Astrocyte of the cerebellum (primary cell): ENCODE data around the gene CLEC11A.
"Not testable (repeated sequence)": the region's sequence is repeated elsewhere in the genome, so short reads cannot be mapped to it uniquely, and the experiment has no call there.

Experiments
- DNase-seq: peaks from one replicate; pipeline ENCODE4 v3.0.0-alpha.2; 2011; ENCODE audit warnings: low read depth
- H3K4me3 ChIP-seq: 2 replicates; pipeline ENCODE4 v1.5.1; 2011; ENCODE audit warnings: mild to moderate bottlenecking, low read depth, low read length, moderate library complexity
- in situ Hi-C: cut with HindIII; loops from 2 replicates; pipeline ENCODE4 v1.10.0; 2017; ENCODE audit warnings: low sequenced_read_pairs
- TF ChIP-seq, protein P1 (sequence below): IDR thresholded peaks from 2 replicates; pipeline ENCODE4 v1.5.1; 2012; ENCODE audit warnings: low read length, low read depth, moderate library complexity, mild to moderate bottlenecking; ENCODE audit errors: missing control alignments

Gene CLEC11A

DNA sequence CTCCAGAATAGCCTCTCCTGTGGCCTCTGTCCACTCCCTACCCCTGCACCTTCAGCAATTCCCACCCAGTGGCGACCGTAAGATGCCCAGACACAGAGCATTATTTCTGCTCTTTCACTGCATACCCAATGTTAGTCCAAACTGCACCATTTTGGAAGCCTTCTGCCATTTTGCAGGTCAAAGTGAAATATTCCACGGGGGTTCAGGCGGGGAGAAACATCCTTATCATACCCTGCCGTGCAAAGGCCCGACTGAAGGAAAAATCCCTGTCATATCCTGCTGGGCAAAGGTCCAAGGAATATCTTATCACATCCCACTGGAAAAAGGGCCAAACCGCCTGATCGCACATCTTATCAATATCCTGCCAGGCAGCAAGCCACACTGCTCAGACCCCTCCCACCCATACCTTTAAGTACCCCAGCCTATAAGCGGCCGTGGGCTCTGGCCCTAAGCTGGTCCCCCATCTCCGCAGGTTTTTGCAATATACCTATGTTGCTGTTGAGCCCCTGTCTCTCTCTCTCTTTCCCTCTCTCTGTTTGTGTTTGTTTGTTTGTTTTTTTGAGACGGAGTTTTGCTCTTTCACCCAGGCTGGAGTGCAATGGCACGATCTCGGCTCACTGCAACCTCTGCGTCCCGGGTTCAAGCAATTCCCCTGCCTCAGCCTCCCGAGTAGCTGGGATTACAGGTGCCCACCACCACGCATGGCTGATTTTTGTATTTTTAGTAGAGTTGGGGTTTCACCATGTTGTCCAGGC is 18.2 kb downstream of the CLEC11A start:
- no peak for DNase-seq
- TF ChIP-seq, protein P1, sequence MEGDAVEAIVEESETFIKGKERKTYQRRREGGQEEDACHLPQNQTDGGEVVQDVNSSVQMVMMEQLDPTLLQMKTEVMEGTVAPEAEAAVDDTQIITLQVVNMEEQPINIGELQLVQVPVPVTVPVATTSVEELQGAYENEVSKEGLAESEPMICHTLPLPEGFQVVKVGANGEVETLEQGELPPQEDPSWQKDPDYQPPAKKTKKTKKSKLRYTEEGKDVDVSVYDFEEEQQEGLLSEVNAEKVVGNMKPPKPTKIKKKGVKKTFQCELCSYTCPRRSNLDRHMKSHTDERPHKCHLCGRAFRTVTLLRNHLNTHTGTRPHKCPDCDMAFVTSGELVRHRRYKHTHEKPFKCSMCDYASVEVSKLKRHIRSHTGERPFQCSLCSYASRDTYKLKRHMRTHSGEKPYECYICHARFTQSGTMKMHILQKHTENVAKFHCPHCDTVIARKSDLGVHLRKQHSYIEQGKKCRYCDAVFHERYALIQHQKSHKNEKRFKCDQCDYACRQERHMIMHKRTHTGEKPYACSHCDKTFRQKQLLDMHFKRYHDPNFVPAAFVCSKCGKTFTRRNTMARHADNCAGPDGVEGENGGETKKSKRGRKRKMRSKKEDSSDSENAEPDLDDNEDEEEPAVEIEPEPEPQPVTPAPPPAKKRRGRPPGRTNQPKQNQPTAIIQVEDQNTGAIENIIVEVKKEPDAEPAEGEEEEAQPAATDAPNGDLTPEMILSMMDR = no peak
- no peak overlapping the region for H3K4me3 ChIP-seq
- in situ Hi-C loops = no loop called here

DNA sequence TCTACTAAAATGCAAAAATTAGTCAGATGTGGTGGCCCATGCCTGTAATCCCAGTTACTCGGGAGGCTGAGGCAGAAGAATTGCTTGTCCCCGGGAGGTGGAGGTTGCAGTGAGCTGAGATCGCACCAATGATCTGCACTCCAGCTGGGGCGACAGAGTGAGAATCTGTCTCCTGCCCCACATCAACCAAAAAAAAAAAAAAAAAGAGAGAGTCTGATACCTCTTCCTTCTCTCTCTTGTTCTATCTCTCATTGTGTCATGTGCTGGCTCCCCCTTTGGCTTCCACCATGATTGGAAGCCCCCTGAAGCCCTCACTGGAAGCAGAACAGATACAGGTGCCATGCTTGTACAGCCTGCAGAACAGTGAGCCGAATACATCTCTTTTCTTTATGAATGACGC is 20.4 kb downstream of the CLEC11A start:
- in situ Hi-C loops = no loop called here
- no peak for DNase-seq
- TF ChIP-seq, protein P1 = no peak
- no peak overlapping the region for H3K4me3 ChIP-seq

DNA sequence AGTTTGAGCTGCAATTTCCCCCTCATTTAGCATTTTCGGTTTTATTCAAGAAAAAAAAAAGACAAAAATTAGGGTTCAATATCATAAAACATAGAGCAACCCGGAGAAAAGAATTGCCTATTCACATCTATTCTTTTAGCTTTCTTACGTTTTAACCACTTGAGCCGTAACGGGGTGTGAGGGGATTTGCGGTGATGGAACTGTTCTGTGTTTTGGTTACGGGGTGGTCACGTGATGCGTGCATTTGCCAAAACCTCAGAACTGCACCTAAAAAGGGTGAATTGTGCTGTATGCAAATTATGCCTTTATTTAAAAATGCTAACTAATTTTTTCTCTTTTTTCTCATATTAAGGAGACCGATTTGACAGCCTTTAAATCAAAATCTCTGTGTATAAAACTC is 22.1 kb downstream of the CLEC11A start:
- TF ChIP-seq, protein P1 = no peak
- no peak for DNase-seq
- in situ Hi-C loops = no loop called here
- H3K4me3 ChIP-seq = no peak overlapping the region

DNA sequence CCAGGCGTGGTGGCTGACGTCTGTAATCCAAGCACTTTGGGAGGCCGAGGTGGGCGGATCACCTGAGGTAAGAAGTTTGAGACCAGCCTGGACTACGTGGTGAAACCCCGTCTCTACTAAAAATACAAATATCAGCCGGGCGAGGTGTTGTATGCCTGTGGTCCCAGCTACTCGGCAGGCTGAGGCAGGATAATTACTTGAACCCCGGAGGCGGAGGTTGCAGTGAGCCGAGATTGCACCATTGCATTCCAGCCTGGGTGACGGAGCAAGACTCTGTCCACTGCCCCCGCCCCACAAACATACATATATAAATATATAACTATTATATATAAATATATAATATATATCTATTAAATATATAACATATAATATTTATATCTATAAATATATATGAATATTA is 24.0 kb downstream of the CLEC11A start:
- DNase-seq, in situ Hi-C loops, H3K4me3 ChIP-seq: not testable (repeated sequence)

DNA sequence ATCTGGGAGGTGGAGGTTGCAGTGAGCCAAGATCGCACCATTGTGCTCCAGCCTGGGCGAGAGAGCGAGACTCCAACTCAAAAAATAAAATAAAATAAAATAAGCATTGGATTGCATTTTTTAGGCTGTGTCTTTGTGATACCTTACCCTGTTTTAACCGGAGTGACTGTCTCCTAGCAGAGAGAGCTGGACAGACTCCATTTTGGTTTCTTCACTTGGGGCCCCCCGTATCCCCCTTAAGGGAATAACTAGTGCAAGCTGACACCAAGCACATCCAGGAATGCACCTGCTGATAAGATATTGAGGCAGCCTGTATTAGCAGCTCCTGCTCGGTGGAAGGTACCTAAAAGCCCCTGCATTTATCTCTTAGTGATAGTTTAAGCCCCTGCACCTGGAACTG is 26.3 kb downstream of the CLEC11A start:
- DNase-seq = no peak
- in situ Hi-C loops = no loop called here
- TF ChIP-seq, protein P1 = no peak
- H3K4me3 ChIP-seq = no peak overlapping the region

DNA sequence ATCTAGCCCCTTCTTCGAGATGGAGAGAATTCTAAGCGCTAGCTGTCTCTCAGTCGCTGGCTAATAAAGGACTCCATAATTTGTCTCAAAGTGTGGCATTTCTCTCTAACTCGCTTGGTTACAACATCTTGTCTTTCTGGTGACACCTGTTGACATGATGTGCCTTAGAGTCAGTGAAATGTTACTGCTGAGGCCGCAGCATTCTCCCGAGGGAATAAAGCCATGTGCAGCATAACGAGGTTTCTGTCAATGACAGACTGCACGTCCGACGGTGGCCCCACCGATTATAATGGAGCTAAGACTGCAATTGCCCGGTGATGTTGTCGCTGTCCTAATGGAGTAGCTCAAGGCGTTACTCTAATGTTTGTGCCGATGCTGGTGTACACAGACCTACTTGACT is 26.8 kb downstream of the CLEC11A start:
- no peak for DNase-seq
- TF ChIP-seq, protein P1 = no peak
- in situ Hi-C loops = no loop called here
- H3K4me3 ChIP-seq = no peak overlapping the region

DNA sequence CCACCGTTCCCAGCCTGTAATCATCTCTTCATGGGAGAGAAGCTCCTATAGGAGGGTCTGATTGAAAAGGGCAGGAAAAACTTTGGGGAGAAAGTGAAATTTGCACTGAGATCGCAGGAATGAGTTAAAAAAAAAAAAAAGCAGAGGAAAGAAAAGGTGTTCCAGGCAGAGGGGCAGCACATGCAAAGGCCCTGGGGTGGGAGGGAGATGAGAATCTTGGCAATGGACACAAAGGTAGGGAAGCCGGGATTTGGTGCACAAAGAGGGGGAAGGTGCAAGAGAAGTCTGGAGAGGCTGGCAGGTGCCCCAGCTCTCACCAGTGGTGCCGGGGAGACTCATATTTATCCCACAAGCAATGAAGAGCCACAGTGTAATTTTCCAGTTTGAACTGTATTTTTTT is 30.7 kb downstream of the CLEC11A start:
- DNase-seq = no peak
- TF ChIP-seq, protein P1 = no peak
- in situ Hi-C loops = no loop called here
- H3K4me3 ChIP-seq = no peak overlapping the region

DNA sequence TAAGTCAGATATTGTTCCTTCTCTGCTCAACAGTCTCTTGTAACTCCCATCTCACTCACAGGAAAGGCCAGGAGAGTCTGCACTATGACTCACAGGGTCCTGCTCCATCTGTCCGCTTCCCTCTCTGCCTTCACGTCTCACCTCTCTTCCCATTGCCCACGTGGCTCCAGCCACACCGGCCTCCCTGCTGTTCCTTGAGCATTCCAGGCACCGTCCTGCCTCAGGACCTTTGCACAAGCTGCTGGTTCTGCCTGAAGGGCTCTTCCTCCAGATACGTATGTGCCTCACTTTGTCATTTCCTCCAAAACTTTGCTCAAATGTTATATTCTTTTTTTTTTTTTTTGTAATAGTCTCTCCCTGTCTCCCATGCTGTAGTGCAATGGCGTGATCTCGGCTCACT is 33.1 kb downstream of the CLEC11A start:
- in situ Hi-C loops, DNase-seq, H3K4me3 ChIP-seq: not testable (repeated sequence)

DNA sequence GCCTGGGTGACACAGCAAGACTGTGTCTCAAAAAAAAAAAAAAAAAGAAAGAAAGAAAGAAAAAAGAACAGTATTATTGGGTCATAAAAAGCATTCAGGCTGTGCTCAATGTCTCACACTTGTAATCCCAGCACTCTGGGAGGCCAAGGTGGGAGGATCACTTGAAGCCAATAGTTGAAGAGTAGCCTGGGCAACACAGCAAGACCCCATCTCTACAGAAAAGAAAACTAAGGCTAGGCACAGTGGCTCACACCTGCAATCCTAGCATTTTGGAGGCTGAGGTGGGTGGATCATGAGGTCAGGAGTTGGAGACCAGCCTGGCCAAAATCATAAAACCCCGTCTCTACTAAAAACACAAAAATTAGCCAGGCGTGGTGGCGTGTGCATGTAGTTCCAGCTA is 34.5 kb downstream of the CLEC11A start:
- DNase-seq, H3K4me3 ChIP-seq, in situ Hi-C loops: not testable (repeated sequence)

DNA sequence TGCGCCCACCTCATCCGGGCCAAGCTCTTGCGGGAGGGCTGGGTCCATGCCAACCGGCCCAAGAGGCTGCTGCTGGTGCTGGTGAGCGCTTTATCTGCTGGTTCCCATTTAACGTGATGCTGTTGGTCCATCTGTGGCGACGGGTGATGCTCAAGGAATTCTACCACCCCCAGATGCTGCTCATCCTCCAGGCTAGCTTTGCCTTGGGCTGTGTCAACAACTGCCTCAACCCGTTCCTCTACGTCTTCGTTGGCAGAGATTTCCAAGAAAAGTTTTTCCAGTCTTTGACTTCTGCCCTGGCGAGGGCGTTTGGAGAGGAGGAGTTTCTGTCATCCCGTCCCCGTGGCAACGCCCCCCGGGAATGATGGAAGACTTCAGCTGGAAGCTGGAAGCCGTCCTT is 35.9 kb downstream of the CLEC11A start:
- in situ Hi-C loops, DNase-seq, H3K4me3 ChIP-seq: not testable (repeated sequence)
